ENCODE measurements around the gene TSR3. TPM values are rescaled to one million over a fixed set of nuclear protein-coding genes. Genes with fewer than 3 reads are reported as not detected.

Gene TSR3
- total and polyA plus RNA-seq, 9 donors = 6.3 to 74.6 (median 40.7) TPM

DNA sequence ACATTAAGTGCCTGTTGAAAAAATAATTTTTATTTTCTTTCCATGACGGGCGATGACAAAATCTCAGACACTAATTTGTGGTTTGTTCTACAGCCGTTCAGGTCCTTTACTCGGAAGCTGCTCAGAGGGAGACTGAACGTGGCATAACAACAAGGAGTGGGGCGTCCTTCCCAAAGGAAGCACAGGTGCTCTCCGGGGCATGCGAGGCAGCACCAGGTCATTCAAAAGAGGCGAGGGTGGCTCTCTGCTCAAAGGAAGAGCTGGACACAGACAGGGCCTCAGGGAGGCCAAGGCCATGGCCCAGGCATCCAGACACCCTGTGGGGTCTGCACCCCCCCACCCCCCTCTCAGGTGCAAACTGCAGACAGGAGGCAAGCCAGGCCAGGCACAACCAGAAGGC is 46.7 kb upstream of the TSR3 start:
- Histone ChIP-seq H3K4me1 (ENCODE audit: insufficient read depth) (no peaks in the 10 kb centered on the region), H3K9me3 (no peaks in the 10 kb centered on the region), H3K36me3 (no peaks in the 10 kb centered on the region), H3K27me3 (no peaks in the 10 kb centered on the region), H3K4me3 (no peak overlapping the region), H3K27ac (no peak overlapping the region)
- WGBS, 3 donors = 86 to 92% (median 91%) methylated on average over 9 of the region's 9 CpGs
- no peak for DNase-seq
- intact Hi-C loops (cut with DNase I) = no loop called here
- TF ChIP-seq POLR2A (IDR thresholded peaks at IDR 0.05) (no peak), CTCF (IDR thresholded peaks at IDR 0.05) (no peak), EP300 (IDR thresholded peaks at IDR 0.05) (no peak)

DNA sequence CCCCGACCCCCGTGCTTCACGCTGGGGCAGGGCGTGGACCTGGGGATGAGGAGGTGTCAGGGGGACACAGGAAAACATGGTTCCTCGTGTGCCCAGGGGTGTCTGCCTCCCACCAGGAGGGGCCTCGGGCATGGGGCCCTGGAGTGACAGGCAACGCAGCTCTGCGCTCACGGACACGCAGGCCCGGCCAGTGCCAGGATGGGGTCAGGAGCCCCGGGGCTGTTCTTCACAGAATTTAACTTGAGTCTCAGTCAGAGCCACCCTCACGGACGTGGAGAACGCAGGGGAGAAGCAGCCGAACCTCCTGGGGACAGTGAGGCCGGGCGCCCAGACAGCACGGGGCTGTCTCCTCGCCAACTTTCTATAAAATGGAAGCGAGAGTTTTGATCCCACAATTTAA is 46.1 kb upstream of the TSR3 start:
- Histone ChIP-seq H3K4me3 (no peak overlapping the region), H3K27ac (no peak overlapping the region), H3K27me3 (no peaks in the 10 kb centered on the region), H3K36me3 (no peaks in the 10 kb centered on the region), H3K9me3 (no peaks in the 10 kb centered on the region), H3K4me1 (ENCODE audit: insufficient read depth) (no peaks in the 10 kb centered on the region)
- TF ChIP-seq EP300 (IDR thresholded peaks at IDR 0.05) (no peak), POLR2A (IDR thresholded peaks at IDR 0.05) (no peak), CTCF (IDR thresholded peaks at IDR 0.05) (no peak)
- intact Hi-C loops (cut with DNase I) = no loop called here
- DNase-seq = no peak
- WGBS, 3 donors = 90 to 95% (median 91%) methylated on average over 19 to 21 of the region's 21 CpGs

DNA sequence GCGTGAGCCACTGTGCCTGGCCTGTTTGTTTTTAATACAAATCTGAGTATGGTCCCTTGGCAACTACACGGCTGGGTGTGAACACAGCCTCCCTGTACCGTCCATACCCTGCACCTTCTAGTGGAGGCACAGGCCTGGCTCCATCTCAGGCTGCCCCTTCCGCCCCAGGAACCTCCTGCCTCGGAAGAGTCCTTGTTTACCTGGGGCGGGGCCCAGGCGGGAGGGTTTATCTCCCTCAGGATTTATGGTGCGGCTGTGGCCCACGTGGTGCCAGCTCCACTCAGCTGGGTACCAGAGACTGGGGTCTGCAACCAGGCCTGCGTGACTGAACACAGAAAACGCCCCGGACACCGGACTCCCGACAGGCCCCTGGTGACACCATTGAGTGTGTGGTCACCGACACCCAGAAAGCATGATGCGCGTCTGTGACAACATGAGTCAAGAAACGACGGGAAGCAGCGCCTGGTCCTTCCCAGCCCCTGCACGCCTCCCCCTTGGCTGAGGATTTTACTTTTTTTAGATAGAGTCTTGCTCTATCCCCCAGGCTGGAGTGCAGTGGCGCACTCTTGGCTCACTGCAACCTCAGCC is 43.9 kb upstream of the TSR3 start:
- H3K27me3 ChIP-seq = no peaks in the 10 kb centered on the region
- no peaks in the 10 kb centered on the region for H3K36me3 ChIP-seq
- TF ChIP-seq EP300 (IDR thresholded peaks at IDR 0.05) (no peak), POLR2A (IDR thresholded peaks at IDR 0.05) (no peak), CTCF (IDR thresholded peaks at IDR 0.05) (no peak)
- H3K27ac ChIP-seq = no peak overlapping the region
- H3K4me3 ChIP-seq = no peak overlapping the region
- intact Hi-C loops (cut with DNase I) = no loop called here
- H3K9me3 ChIP-seq = no peaks in the 10 kb centered on the region
- WGBS, 3 donors = 86 to 88% (median 88%) methylated on average over 19 to 22 of the region's 22 CpGs
- DNase-seq = no peak
- H3K4me1 ChIP-seq (ENCODE audit: insufficient read depth) = no peaks in the 10 kb centered on the region

DNA sequence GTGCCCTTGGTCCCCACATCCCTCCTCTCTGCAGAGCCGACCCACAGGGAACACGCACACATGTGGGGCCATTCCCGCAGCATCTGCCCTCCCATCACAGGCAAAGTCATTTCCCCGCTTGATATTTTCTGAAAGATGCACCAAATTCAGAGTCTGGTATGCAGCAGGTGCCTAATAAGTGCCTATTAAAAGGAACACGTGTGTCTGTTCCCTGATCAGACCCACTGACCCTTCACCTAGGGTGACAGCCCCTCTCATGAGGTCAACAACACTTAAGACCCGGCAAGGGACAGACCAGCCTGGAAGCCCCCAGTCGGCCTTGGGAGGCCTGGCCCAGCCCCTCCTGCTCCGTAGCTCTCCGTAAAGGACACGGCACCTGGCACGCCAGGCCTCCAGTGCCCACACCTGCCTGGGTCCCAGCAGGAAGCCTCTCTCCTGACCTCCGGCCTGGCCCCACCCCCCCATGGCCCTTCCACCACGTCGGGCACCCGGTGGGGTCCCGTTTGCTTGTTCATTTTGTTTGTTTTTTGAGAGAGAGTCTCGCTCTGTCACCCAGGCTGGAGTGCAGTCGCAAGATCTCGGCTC is 42.8 kb upstream of the TSR3 start:
- Histone ChIP-seq H3K4me1 (ENCODE audit: insufficient read depth) (no peaks in the 10 kb centered on the region), H3K4me3 (no peak overlapping the region), H3K9me3 (no peaks in the 10 kb centered on the region), H3K36me3 (no peaks in the 10 kb centered on the region), H3K27ac (no peak overlapping the region), H3K27me3 (no peaks in the 10 kb centered on the region)
- no peak for TF ChIP-seq EP300 (IDR thresholded peaks at IDR 0.05)
- TF ChIP-seq CTCF (IDR thresholded peaks at IDR 0.05) = no peak
- no peak for TF ChIP-seq POLR2A (IDR thresholded peaks at IDR 0.05)
- WGBS, 3 donors = 82 to 85% (median 85%) methylated on average over 19 of the region's 19 CpGs
- intact Hi-C loops (cut with DNase I) = no loop called here
- DNase-seq = no peak

All from ovary (tissue), 9 donors.